SK-N-SH treated with all-trans-retinoic acid at 6 μM for 48 hours (cell line): ENCODE results near the gene DPP7.

ENCODE experiments used
- ATAC-seq: fragments of 200-7000 bp; cut with Tn5 transposase; 3 replicates; pipeline ENCODE4 v1.9.1; 2020; ENCODE audit warnings: mild to moderate bottlenecking, moderate library complexity
- ARNTL ChIP-seq: fragments of 450-650 bp; formaldehyde crosslinking; IDR thresholded peaks from 2 replicates; pipeline ENCODE4 v1.5.0; 2020; ENCODE audit warnings: low read depth, mild to moderate bottlenecking, moderate library complexity, borderline replicate concordance
- BACH2 ChIP-seq: fragments of 250-450 bp; sonication (Bioruptor Pico); IDR thresholded peaks from 2 replicates; pipeline ENCODE4 v1.9.0; 2021; ENCODE audit warnings: mild to moderate bottlenecking, borderline replicate concordance
- CSDC2 ChIP-seq: fragments of 250-450 bp; sonication (Bioruptor Pico); IDR thresholded peaks from 2 replicates; pipeline ENCODE4 v1.5.0; 2020; ENCODE audit warnings: mild to moderate bottlenecking, moderate library complexity
- ESRRG ChIP-seq: fragments of 250-450 bp; sonication (Bioruptor Pico); IDR thresholded peaks from 2 replicates; pipeline ENCODE4 v1.6.1; 2021; ENCODE audit warnings: mild to moderate bottlenecking
- GLIS3 ChIP-seq: fragments of 250-450 bp; sonication (Bioruptor Pico); IDR thresholded peaks from 2 replicates; pipeline ENCODE4 v1.5.0; 2020; ENCODE audit warnings: mild to moderate bottlenecking, moderate library complexity
- ISL1 ChIP-seq: fragments of 250-450 bp; sonication (Bioruptor Pico); IDR thresholded peaks from 2 replicates; pipeline ENCODE4 v2.1.2; 2022; ENCODE audit warnings: mild to moderate bottlenecking, moderate library complexity
- OSR1 ChIP-seq: fragments of 250-450 bp; sonication (Bioruptor Pico); IDR thresholded peaks from 2 replicates; pipeline ENCODE4 v1.8.0; 2022; ENCODE audit warnings: moderate library complexity, mild to moderate bottlenecking, inconsistent platforms
- PPARA ChIP-seq: fragments of 250-450 bp; sonication (Bioruptor Pico); IDR thresholded peaks from 2 replicates; pipeline ENCODE4 v1.5.0; 2020; ENCODE audit warnings: mild to moderate bottlenecking, borderline replicate concordance
- RARB ChIP-seq: fragments of 250-450 bp; sonication (Bioruptor Pico); IDR thresholded peaks from 2 replicates; pipeline ENCODE4 v1.8.0; 2021; ENCODE audit warnings: mild to moderate bottlenecking, moderate library complexity
- SNAI2 ChIP-seq: fragments of 250-450 bp; sonication (Bioruptor Pico); IDR thresholded peaks from 2 replicates; pipeline ENCODE4 v1.5.0; 2020; ENCODE audit warnings: mild to moderate bottlenecking, moderate library complexity
- TCF4 ChIP-seq: fragments of 250-450 bp; sonication (Bioruptor Pico); IDR thresholded peaks from 2 replicates; pipeline ENCODE4 v1.8.0; 2021; ENCODE audit warnings: mild to moderate bottlenecking, moderate library complexity, borderline replicate concordance
- TOX ChIP-seq: fragments of 250-450 bp; sonication (Bioruptor Pico); IDR thresholded peaks from 2 replicates; pipeline ENCODE4 v1.8.0; 2021; ENCODE audit warnings: mild to moderate bottlenecking, moderate library complexity, borderline replicate concordance
- ZC3H10 ChIP-seq: fragments of 250-450 bp; sonication (Bioruptor Pico); IDR thresholded peaks from 2 replicates; pipeline ENCODE4 v1.5.1; 2021; ENCODE audit warnings: mild to moderate bottlenecking, moderate library complexity
- ZFP3 ChIP-seq: fragments of 250-450 bp; sonication (Bioruptor Pico); IDR thresholded peaks from 2 replicates; pipeline ENCODE4 v1.5.0; 2020; ENCODE audit warnings: mild to moderate bottlenecking, moderate library complexity
- ZFP30 ChIP-seq: fragments of 450-650 bp; formaldehyde crosslinking; IDR thresholded peaks from 2 replicates; pipeline ENCODE4 v1.5.0; 2022; ENCODE audit warnings: mild to moderate bottlenecking, moderate library complexity
- ZNF565 ChIP-seq: fragments of 450-650 bp; formaldehyde crosslinking; conservative IDR thresholded peaks from 2 replicates; pipeline ENCODE4 v1.5.0; 2020; ENCODE audit warnings: low read depth, mild to moderate bottlenecking, moderate library complexity
- ZNF70 ChIP-seq: fragments of 450-650 bp; formaldehyde crosslinking; IDR thresholded peaks from 2 replicates; pipeline ENCODE4 v1.5.0; 2020; ENCODE audit warnings: mild to moderate bottlenecking, moderate library complexity
- ZNF8 ChIP-seq: fragments of 450-650 bp; formaldehyde crosslinking; IDR thresholded peaks from 2 replicates; pipeline ENCODE4 v1.5.0; 2020; ENCODE audit warnings: mild to moderate bottlenecking, moderate library complexity
- TF ChIP-seq, protein P1 (sequence below): fragments of 250-450 bp; sonication (Bioruptor Pico); IDR thresholded peaks from 2 replicates; pipeline ENCODE4 v1.8.0; 2020; ENCODE audit warnings: mild to moderate bottlenecking, moderate library complexity, borderline replicate concordance
- TF ChIP-seq, protein P2 (sequence below): fragments of 250-450 bp; sonication (Bioruptor Pico); IDR thresholded peaks from 2 replicates; pipeline ENCODE4 v1.5.0; 2020; ENCODE audit warnings: mild to moderate bottlenecking, moderate library complexity
- TF ChIP-seq, protein P3 (sequence below): fragments of 250-450 bp; sonication (Bioruptor Pico); IDR thresholded peaks from 2 replicates; pipeline ENCODE4 v1.5.1; 2020; ENCODE audit warnings: low read depth, mild to moderate bottlenecking, moderate library complexity
- TF ChIP-seq, protein P4 (sequence below): fragments of 250-450 bp; sonication (Bioruptor Pico); IDR thresholded peaks from 2 replicates; pipeline ENCODE4 v1.5.1; 2021; ENCODE audit warnings: mild to moderate bottlenecking, moderate library complexity

Gene DPP7

DNA sequence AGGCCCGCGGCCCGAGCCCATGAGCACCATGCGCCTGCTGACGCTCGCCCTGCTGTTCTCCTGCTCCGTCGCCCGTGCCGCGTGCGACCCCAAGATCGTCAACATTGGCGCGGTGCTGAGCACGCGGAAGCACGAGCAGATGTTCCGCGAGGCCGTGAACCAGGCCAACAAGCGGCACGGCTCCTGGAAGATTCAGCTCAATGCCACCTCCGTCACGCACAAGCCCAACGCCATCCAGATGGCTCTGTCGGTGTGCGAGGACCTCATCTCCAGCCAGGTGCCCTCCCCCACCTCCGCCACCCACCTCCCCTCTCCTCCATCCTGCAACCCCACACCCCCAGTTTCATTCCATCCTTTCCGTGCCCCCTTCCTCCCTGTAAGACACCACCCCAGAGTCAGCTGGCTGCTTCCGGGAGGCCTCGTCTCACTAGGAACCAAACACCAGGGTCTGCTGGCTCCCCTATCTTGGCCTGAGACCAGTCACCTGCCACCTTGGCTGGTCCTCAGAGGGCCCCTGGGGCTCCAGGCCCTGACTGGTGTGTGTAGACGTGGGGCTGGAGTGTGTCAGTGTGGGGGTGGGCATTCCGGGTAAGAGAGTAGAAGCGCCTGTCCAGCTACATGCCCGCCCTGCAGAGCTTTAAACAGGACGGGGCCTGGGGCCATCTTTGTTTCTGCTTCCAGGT is 25.1 kb upstream of the DPP7 start:
- TF ChIP-seq, protein P1, sequence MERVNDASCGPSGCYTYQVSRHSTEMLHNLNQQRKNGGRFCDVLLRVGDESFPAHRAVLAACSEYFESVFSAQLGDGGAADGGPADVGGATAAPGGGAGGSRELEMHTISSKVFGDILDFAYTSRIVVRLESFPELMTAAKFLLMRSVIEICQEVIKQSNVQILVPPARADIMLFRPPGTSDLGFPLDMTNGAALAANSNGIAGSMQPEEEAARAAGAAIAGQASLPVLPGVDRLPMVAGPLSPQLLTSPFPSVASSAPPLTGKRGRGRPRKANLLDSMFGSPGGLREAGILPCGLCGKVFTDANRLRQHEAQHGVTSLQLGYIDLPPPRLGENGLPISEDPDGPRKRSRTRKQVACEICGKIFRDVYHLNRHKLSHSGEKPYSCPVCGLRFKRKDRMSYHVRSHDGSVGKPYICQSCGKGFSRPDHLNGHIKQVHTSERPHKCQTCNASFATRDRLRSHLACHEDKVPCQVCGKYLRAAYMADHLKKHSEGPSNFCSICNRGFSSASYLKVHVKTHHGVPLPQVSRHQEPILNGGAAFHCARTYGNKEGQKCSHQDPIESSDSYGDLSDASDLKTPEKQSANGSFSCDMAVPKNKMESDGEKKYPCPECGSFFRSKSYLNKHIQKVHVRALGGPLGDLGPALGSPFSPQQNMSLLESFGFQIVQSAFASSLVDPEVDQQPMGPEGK (CRISPR knock-in tag) = no peak
- TF ChIP-seq ARNTL (CRISPR knock-in tag) (no peak), ZFP3 (no peak), RARB (CRISPR knock-in tag) (no peak), SNAI2 (CRISPR knock-in tag) (no peak), ZNF565 (CRISPR knock-in tag) (no peak), CSDC2 (CRISPR knock-in tag) (no peak), GLIS3 (CRISPR knock-in tag) (no peak), ISL1 (no peak), ZNF8 (CRISPR knock-in tag) (no peak), ZFP30 (no peak), ZC3H10 (CRISPR knock-in tag) (no peak), PPARA (CRISPR knock-in tag) (no peak), BACH2 (CRISPR knock-in tag) (no peak), ZNF70 (CRISPR knock-in tag) (no peak)
- TF ChIP-seq, protein P2, sequence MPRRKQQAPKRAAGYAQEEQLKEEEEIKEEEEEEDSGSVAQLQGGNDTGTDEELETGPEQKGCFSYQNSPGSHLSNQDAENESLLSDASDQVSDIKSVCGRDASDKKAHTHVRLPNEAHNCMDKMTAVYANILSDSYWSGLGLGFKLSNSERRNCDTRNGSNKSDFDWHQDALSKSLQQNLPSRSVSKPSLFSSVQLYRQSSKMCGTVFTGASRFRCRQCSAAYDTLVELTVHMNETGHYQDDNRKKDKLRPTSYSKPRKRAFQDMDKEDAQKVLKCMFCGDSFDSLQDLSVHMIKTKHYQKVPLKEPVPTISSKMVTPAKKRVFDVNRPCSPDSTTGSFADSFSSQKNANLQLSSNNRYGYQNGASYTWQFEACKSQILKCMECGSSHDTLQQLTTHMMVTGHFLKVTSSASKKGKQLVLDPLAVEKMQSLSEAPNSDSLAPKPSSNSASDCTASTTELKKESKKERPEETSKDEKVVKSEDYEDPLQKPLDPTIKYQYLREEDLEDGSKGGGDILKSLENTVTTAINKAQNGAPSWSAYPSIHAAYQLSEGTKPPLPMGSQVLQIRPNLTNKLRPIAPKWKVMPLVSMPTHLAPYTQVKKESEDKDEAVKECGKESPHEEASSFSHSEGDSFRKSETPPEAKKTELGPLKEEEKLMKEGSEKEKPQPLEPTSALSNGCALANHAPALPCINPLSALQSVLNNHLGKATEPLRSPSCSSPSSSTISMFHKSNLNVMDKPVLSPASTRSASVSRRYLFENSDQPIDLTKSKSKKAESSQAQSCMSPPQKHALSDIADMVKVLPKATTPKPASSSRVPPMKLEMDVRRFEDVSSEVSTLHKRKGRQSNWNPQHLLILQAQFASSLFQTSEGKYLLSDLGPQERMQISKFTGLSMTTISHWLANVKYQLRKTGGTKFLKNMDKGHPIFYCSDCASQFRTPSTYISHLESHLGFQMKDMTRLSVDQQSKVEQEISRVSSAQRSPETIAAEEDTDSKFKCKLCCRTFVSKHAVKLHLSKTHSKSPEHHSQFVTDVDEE (CRISPR knock-in tag) = no peak
- TF ChIP-seq, protein P3, sequence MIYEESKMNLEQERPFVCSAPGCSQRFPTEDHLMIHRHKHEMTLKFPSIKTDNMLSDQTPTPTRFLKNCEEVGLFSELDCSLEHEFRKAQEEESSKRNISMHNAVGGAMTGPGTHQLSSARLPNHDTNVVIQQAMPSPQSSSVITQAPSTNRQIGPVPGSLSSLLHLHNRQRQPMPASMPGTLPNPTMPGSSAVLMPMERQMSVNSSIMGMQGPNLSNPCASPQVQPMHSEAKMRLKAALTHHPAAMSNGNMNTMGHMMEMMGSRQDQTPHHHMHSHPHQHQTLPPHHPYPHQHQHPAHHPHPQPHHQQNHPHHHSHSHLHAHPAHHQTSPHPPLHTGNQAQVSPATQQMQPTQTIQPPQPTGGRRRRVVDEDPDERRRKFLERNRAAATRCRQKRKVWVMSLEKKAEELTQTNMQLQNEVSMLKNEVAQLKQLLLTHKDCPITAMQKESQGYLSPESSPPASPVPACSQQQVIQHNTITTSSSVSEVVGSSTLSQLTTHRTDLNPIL (CRISPR knock-in tag) = no peak
- TF ChIP-seq, protein P4, sequence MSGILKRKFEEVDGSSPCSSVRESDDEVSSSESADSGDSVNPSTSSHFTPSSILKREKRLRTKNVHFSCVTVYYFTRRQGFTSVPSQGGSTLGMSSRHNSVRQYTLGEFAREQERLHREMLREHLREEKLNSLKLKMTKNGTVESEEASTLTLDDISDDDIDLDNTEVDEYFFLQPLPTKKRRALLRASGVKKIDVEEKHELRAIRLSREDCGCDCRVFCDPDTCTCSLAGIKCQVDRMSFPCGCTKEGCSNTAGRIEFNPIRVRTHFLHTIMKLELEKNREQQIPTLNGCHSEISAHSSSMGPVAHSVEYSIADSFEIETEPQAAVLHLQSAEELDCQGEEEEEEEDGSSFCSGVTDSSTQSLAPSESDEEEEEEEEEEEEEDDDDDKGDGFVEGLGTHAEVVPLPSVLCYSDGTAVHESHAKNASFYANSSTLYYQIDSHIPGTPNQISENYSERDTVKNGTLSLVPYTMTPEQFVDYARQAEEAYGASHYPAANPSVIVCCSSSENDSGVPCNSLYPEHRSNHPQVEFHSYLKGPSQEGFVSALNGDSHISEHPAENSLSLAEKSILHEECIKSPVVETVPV (CRISPR knock-in tag) = no peak
- TF ChIP-seq, all 23 proteins: peak for 0
- no peak for ATAC-seq

DNA sequence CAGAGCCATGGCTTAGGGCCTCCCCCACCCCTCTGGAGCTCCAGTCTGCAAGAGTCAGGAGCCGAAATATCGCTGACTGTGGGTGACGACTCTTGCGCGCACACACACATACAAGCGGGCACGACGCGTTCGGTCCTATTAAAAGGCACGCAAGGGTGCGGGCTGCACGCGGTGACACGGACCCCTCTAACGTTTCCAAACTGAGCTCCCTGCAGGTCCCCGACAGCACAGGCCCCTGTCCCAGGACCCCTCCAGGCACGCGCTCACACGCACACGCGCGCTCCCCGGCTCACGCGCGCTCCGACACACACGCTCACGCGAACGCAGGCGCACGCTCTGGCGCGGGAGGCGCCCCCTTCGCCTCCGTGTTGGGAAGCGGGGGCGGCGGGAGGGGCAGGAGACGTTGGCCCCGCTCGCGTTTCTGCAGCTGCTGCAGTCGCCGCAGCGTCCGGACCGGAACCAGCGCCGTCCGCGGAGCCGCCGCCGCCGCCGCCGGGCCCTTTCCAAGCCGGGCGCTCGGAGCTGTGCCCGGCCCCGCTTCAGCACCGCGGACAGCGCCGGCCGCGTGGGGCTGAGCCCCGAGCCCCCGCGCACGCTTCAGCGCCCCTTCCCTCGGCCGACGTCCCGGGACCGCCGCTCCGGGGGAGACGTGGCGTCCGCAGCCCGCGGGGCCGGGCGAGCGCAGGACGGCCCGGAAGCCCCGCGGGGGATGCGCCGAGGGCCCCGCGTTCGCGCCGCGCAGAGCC is 24.4 kb upstream of the DPP7 start, which contains the start of gene GRIN1:
GRIN1 (plus strand) TSS at position 433 of the 746 bp plus-strand sequence. CDS start 333 bp downstream, outside the sequence.
- ATAC-seq = peak; percentile 70
- TF ChIP-seq ESRRG (CRISPR knock-in tag) (no peak), ZNF70 (CRISPR knock-in tag) (no peak), ISL1 (no peak), ZNF8 (CRISPR knock-in tag) (no peak), BACH2 (CRISPR knock-in tag) (no peak), ARNTL (CRISPR knock-in tag) (no peak), ZFP30 (no peak), RARB (CRISPR knock-in tag) (no peak), GLIS3 (CRISPR knock-in tag) (no peak), SNAI2 (CRISPR knock-in tag) (no peak), TOX (CRISPR knock-in tag) (no peak), TCF4 (CRISPR knock-in tag) (no peak), ZFP3 (no peak), PPARA (CRISPR knock-in tag) (no peak), ZNF565 (CRISPR knock-in tag) (no peak), CSDC2 (CRISPR knock-in tag) (no peak), OSR1 (CRISPR knock-in tag) (no peak)
- TF ChIP-seq, protein P1 (CRISPR knock-in tag) = no peak
- TF ChIP-seq, protein P3 (CRISPR knock-in tag) = no peak
- TF ChIP-seq, protein P2 (CRISPR knock-in tag) = no peak
